ENCODE measurements around the gene TMEM132C. TPM values are rescaled to one million over a fixed set of nuclear protein-coding genes. Genes with fewer than 3 reads are reported as not detected.

TMEM132C gene
- polyA plus RNA-seq, 1 donor = 1.3 TPM

DNA sequence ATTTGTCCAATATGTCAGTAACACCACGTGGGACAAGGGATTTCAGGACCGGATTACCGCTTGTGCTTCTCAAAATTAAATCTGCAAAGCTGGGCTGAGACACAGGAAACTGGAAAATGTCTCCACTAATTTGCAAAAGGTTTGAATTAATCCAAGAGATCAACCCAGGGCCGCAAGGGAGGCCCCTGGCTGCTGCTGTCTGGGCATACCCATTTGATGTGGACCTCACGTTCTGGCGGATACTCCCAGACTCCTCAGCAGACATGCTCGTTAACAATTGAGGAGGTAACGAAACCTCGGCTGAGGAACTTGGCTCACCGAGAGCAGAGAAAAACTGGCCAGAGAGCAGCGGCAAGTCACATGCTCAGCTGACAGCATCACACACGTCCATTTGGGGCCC, 376.2 kb downstream of the TMEM132C start:
- no peaks in the 10 kb centered on the region for H3K9me3 ChIP-seq (ENCODE audit: control insufficient read depth, low read depth, low read length)
- H3K4me1 ChIP-seq (ENCODE audit: control insufficient read depth, insufficient read depth, low read length) = peaks cover 6% of the 10 kb centered on the region
- WGBS (ENCODE audit: insufficient coverage, low lambda C conversion rate) = 40% methylated on average over 1 of the region's 12 CpGs
- H3K4me3 ChIP-seq (ENCODE audit: low read length) = no peak overlapping the region
- H3K27ac ChIP-seq (ENCODE audit: low read length) = no peak overlapping the region
- no peaks in the 10 kb centered on the region for H3K27me3 ChIP-seq (ENCODE audit: control insufficient read depth, insufficient read depth, low read length)
- H3K36me3 ChIP-seq (ENCODE audit: control insufficient read depth, insufficient read depth, low read length) = no peaks in the 10 kb centered on the region
- DNase-seq = no peak

DNA sequence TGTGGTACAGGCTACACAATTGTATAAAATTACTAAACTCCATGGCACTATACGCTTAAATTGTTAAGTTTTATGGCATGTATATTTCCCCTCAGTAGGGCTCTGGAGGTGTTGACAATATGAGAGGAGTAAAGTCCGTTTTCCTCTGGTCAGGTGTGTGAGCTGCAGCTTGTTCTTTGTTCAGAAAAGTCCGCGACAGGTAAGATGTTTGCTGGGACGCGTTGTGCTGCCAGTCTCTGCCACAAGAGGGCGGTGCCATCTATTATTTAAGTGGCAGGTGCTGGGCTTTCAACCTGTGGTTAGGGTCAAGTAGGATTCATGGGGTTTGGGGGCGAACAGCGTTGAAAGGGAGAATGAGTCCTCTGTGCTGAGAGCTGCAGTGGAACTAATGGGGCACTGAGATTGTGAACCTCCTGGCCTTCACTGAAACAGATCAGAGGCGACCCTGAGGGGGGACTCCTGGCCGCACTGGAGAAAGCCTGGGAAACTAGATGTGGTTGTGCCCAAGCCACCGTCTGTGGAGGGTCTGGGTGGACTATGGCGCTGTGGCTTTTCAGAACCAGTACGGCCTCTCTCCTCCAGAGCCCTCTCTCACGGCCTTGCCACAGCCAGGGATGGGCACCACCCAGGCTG, 377.8 kb downstream of the TMEM132C start:
- peak; percentile 82 to 87 for DNase-seq
- Histone ChIP-seq H3K36me3 (ENCODE audit: control insufficient read depth, insufficient read depth, low read length) (no peaks in the 10 kb centered on the region), H3K9me3 (ENCODE audit: control insufficient read depth, low read depth, low read length) (no peaks in the 10 kb centered on the region), H3K27ac (ENCODE audit: low read length) (no peak overlapping the region), H3K27me3 (ENCODE audit: control insufficient read depth, insufficient read depth, low read length) (no peaks in the 10 kb centered on the region), H3K4me3 (ENCODE audit: low read length) (no peak overlapping the region), H3K4me1 (ENCODE audit: control insufficient read depth, insufficient read depth, low read length) (peaks cover 6% of the 10 kb centered on the region)
- 20% methylated on average over 1 of the region's 15 CpGs for WGBS (ENCODE audit: insufficient coverage, low lambda C conversion rate)

DNA sequence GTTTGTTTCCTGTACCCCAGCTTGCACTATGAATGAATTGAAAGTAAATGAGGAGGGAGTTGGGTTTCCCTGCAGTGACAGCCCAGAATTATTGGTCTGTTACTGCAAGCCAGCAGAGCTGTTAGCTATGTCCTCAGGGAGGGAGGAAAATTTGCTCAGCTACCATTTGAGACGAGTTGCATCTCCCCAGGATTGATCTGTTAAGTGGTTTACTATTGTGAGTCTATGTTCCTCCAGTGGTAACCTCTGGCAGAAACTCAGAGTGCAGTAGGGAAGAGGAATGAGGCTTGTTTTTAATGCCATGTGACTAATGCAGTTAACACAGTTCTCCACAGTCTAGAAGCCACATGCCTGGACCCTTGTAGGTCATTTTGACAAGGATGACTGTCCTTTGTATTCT, 382.9 kb downstream of the TMEM132C start:
- WGBS (ENCODE audit: insufficient coverage, low lambda C conversion rate) = no CpG with 5 or more reads among the region's 1 CpG
- DNase-seq = no peak
- Histone ChIP-seq H3K4me1 (ENCODE audit: control insufficient read depth, insufficient read depth, low read length) (no peaks in the 10 kb centered on the region), H3K9me3 (ENCODE audit: control insufficient read depth, low read depth, low read length) (no peaks in the 10 kb centered on the region), H3K4me3 (ENCODE audit: low read length) (no peak overlapping the region), H3K27ac (ENCODE audit: low read length) (no peak overlapping the region), H3K36me3 (ENCODE audit: control insufficient read depth, insufficient read depth, low read length) (no peaks in the 10 kb centered on the region), H3K27me3 (ENCODE audit: control insufficient read depth, insufficient read depth, low read length) (no peaks in the 10 kb centered on the region)

DNA sequence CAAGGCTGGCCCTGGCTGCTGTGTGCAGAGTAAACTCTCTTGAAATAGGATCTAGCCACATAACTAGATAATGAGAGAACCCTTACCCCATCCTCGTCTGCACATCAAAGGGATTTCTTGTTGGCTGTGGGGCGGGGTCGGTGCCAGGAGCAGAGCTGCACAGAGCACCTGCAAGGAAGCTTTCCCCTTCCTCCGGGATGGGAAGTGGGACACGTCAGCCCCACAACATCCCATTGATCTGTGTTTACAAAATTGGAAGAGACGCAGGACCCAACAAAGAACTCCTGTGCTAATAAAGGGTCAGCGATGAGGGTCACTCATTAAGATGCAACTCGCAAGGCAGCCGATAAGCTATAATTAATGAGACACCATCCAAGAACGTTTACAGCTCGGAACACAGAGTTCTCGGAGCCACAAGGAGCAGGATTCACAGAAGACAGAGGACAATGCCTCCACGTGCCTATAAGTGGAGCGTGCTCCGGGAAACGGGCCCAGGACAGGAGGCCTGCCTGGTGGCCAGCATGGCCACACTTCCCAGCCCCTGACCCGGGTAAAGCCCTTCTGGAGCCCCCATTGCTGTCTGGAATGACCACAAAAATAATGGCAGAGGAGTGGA, 385.3 kb downstream of the TMEM132C start:
- DNase-seq = no peak
- 100% methylated on average over 2 of the region's 17 CpGs for WGBS (ENCODE audit: insufficient coverage, low lambda C conversion rate)
- no peak overlapping the region for H3K27ac ChIP-seq (ENCODE audit: low read length)
- no peaks in the 10 kb centered on the region for H3K4me1 ChIP-seq (ENCODE audit: control insufficient read depth, insufficient read depth, low read length)
- no peak overlapping the region for H3K4me3 ChIP-seq (ENCODE audit: low read length)
- no peaks in the 10 kb centered on the region for H3K9me3 ChIP-seq (ENCODE audit: control insufficient read depth, low read depth, low read length)
- no peaks in the 10 kb centered on the region for H3K27me3 ChIP-seq (ENCODE audit: control insufficient read depth, insufficient read depth, low read length)
- no peaks in the 10 kb centered on the region for H3K36me3 ChIP-seq (ENCODE audit: control insufficient read depth, insufficient read depth, low read length)

DNA sequence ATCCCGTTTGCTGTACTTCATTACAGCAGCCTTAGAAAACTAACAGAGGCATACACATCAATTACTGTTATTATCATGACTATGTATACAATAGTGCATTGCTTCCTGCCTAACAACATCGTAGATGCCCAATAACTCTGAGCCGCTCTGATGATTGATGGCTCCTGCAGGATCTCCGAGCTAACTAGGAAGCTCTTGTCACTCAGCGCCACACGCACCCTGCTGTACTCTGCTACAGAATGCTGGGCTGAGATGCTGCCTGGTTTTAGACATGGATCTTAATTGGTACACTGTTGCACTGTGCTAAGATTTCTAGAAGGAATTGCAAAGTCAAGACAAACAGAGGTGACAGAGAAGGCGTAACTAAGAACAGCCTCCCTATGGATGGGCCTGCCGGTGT, 387.5 kb downstream of the TMEM132C start:
- Histone ChIP-seq H3K27ac (ENCODE audit: low read length) (no peak overlapping the region), H3K4me1 (ENCODE audit: control insufficient read depth, insufficient read depth, low read length) (no peaks in the 10 kb centered on the region), H3K4me3 (ENCODE audit: low read length) (no peak overlapping the region), H3K36me3 (ENCODE audit: control insufficient read depth, insufficient read depth, low read length) (no peaks in the 10 kb centered on the region), H3K9me3 (ENCODE audit: control insufficient read depth, low read depth, low read length) (no peaks in the 10 kb centered on the region), H3K27me3 (ENCODE audit: control insufficient read depth, insufficient read depth, low read length) (no peaks in the 10 kb centered on the region)
- WGBS (ENCODE audit: insufficient coverage, low lambda C conversion rate) = no CpG with 5 or more reads among the region's 8 CpGs
- DNase-seq = no peak

DNA sequence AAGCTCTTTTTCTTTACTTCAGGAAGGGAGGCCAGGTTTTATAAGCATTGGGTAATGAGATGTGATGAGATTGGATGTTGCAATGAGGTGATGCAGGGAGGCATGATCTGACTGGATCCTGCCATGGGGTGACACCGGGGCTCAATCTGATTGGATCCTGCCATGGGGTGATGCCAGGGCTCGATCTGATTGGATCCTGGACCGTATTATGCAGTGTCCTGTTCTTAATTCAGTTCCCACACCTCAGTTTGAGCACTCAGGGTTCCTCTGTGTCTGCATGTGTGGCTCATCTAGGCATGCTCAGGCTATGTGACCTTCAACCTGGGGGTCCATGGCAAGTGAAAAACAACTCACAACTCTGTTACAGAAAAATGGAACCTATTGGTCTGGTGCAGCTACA, 390.4 kb downstream of the TMEM132C start:
- no CpG with 5 or more reads among the region's 3 CpGs for WGBS (ENCODE audit: insufficient coverage, low lambda C conversion rate)
- H3K4me3 ChIP-seq (ENCODE audit: low read length) = no peak overlapping the region
- no peaks in the 10 kb centered on the region for H3K27me3 ChIP-seq (ENCODE audit: control insufficient read depth, insufficient read depth, low read length)
- H3K27ac ChIP-seq (ENCODE audit: low read length) = no peak overlapping the region
- no peaks in the 10 kb centered on the region for H3K36me3 ChIP-seq (ENCODE audit: control insufficient read depth, insufficient read depth, low read length)
- H3K4me1 ChIP-seq (ENCODE audit: control insufficient read depth, insufficient read depth, low read length) = peaks cover 7% of the 10 kb centered on the region
- H3K9me3 ChIP-seq (ENCODE audit: control insufficient read depth, low read depth, low read length) = no peaks in the 10 kb centered on the region
- no peak for DNase-seq

DNA sequence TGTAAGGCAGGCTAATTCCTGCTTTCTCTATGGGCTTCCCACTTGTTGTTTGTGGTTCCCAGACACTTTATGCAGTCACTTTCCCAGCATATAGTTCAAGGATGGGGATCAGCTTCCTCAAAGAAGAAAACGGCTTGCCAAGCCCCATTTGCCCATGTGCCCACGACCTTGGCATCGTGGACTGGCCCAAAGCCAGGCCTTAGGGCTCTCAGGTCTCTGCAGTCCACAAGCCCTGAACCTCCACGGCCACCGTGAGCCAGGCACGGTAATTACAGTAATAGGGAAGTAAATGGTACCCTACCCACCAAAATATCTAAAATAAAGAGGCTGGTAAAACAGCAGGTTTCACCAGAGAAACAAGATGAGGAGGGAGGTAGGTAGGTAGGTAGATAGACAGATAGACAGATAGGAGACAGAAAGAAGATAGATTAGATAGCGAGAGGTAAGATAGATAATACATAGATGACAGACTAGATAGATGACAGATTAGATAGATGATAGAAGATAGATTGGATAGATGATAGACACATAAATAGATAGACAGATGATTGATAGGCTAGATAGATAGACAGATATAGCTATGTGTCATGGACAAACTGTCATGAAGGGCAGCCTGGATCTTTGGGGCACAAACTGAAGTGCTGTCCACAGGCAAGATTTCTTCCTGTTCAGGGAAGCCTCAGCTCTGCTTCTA, 393.7 kb downstream of the TMEM132C start:
- WGBS (ENCODE audit: insufficient coverage, low lambda C conversion rate) = 50% methylated on average over 1 of the region's 7 CpGs
- no peak for DNase-seq

DNA sequence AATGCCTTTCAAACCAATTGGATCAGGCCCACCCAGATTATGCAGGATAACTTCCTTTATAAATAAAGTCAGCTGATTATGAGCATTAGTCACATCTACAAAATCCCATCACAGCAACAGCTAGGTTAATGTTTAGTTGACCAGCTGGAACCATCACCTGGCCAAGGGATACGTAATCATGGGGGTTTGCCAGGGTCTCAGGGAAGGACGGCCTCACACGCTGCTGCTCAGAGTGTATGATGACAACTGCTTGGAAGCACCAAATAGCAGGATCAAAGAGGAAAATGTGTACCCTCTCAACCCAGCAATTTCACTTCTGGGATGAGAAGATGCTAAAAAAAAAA, 394.2 kb downstream of the TMEM132C start:
- WGBS (ENCODE audit: insufficient coverage, low lambda C conversion rate) = no CpG with 5 or more reads among the region's 3 CpGs
- peak; percentile 27 to 61 for DNase-seq

More for the DNA sequence above, 393.7 kb downstream of the TMEM132C start:
- no peak overlapping the region for H3K4me3 ChIP-seq (ENCODE audit: low read length)
- no peaks in the 10 kb centered on the region for H3K27me3 ChIP-seq (ENCODE audit: control insufficient read depth, insufficient read depth, low read length)
- H3K9me3 ChIP-seq (ENCODE audit: control insufficient read depth, low read depth, low read length) = peaks cover 5% of the 10 kb centered on the region
- H3K4me1 ChIP-seq (ENCODE audit: control insufficient read depth, insufficient read depth, low read length) = peaks cover 7% of the 10 kb centered on the region
- no peaks in the 10 kb centered on the region for H3K36me3 ChIP-seq (ENCODE audit: control insufficient read depth, insufficient read depth, low read length)
- peak overlapping the region; percentile 50 for H3K27ac ChIP-seq (ENCODE audit: low read length)

GRCh38 chr12:128662101-128662500, 395.1 kb downstream of the TMEM132C start:
- DNase-seq = peak; percentile 44 to 71
- Histone ChIP-seq H3K4me3 (ENCODE audit: low read length) (no peak overlapping the region), H3K36me3 (ENCODE audit: control insufficient read depth, insufficient read depth, low read length) (no peaks in the 10 kb centered on the region), H3K4me1 (ENCODE audit: control insufficient read depth, insufficient read depth, low read length) (peaks cover 7% of the 10 kb centered on the region), H3K27ac (ENCODE audit: low read length) (peak overlapping the region; percentile 35), H3K9me3 (ENCODE audit: control insufficient read depth, low read depth, low read length) (peaks cover 11% of the 10 kb centered on the region), H3K27me3 (ENCODE audit: control insufficient read depth, insufficient read depth, low read length) (no peaks in the 10 kb centered on the region)
- no CpG with 5 or more reads among the region's 1 CpG for WGBS (ENCODE audit: insufficient coverage, low lambda C conversion rate)

More for the DNA sequence above, 394.2 kb downstream of the TMEM132C start:
- Histone ChIP-seq H3K9me3 (ENCODE audit: control insufficient read depth, low read depth, low read length) (peaks cover 10% of the 10 kb centered on the region), H3K27ac (ENCODE audit: low read length) (peak overlapping the region; percentile 50), H3K27me3 (ENCODE audit: control insufficient read depth, insufficient read depth, low read length) (no peaks in the 10 kb centered on the region), H3K4me3 (ENCODE audit: low read length) (no peak overlapping the region), H3K4me1 (ENCODE audit: control insufficient read depth, insufficient read depth, low read length) (peaks cover 7% of the 10 kb centered on the region), H3K36me3 (ENCODE audit: control insufficient read depth, insufficient read depth, low read length) (no peaks in the 10 kb centered on the region)

GRCh38 chr12:128664501-128664900, 397.5 kb downstream of the TMEM132C start:
- DNase-seq = no peak
- no peaks in the 10 kb centered on the region for H3K27me3 ChIP-seq (ENCODE audit: control insufficient read depth, insufficient read depth, low read length)
- H3K4me1 ChIP-seq (ENCODE audit: control insufficient read depth, insufficient read depth, low read length) = peaks cover 7% of the 10 kb centered on the region
- no CpG with 5 or more reads among the region's 9 CpGs for WGBS (ENCODE audit: insufficient coverage, low lambda C conversion rate)
- H3K36me3 ChIP-seq (ENCODE audit: control insufficient read depth, insufficient read depth, low read length) = no peaks in the 10 kb centered on the region
- H3K9me3 ChIP-seq (ENCODE audit: control insufficient read depth, low read depth, low read length) = peaks cover 11% of the 10 kb centered on the region
- H3K4me3 ChIP-seq (ENCODE audit: low read length) = no peak overlapping the region
- no peak overlapping the region for H3K27ac ChIP-seq (ENCODE audit: low read length)

All from large intestine (tissue), 3 donors.